Colonic mucosa (tissue), 4 donors: Measurements from ENCODE around the gene AK4. TPM values are rescaled to one million over a fixed set of nuclear protein-coding genes. Genes with fewer than 3 reads are reported as not detected.

ENCODE experiments used
- DNase-seq: peaks from one replicate; pipeline ENCODE4 v3.0.0-alpha.2; 2020
- H3K27ac ChIP-seq: fragments of 200-600 bp; one replicate; pipeline ENCODE4 v1.8.0; 2021
- H3K27me3 ChIP-seq: fragments of 200-600 bp; one replicate; pipeline ENCODE4 v1.8.0; 2021
- H3K36me3 ChIP-seq: fragments of 200-600 bp; one replicate; pipeline ENCODE4 v1.8.0; 2021
- H3K4me1 ChIP-seq: fragments of 200-600 bp; one replicate; pipeline ENCODE4 v1.8.0; 2021; ENCODE audit warnings: mild to moderate bottlenecking
- H3K4me3 ChIP-seq: fragments of 200-600 bp; one replicate; pipeline ENCODE4 v1.8.0; 2021
- H3K9ac ChIP-seq, 2 donors: one replicate each; pipeline ENCODE4 v1.7.0; 2013; ENCODE audit warnings: control low read depth in 2 of 2, low read depth in 2 of 2, low read length in 2 of 2
- H3K9me3 ChIP-seq: fragments of 200-600 bp; one replicate; pipeline ENCODE4 v1.8.0; 2021
- intact Hi-C: fragments of 100-400 bp; cut with DNase I; formaldehyde crosslinking; loops from one replicate; pipeline ENCODE4 v1.14.1; 2022
- total RNA-seq, 2 donors: library from RNA; stranded (reverse); fragmentation: NEBNext Ultra II Directional in 1 of 2; extraction: Animal tissue kit (Norgen Biotek cat#: 25700) in 1 of 2; gene quantifications; one replicate each; pipeline ENCODE4 v1.2.1, GENCODE V29; 2021
- TF ChIP-seq, protein P1 (sequence below): fragments of 200-600 bp; IDR thresholded peaks from one replicate; pipeline ENCODE4 v1.8.0; 2022; ENCODE audit warnings: antibody characterized with exemption, mild to moderate bottlenecking
- donor health status: healthy.
- donor health status: DM: no; HTN: no; CAD: no.
- donor health status: DM: no; HTN: no; CAD: no.

The AK4 gene
- total RNA-seq, 2 donors from 2014 or later, result 60.3 to 112 TPM

DNA sequence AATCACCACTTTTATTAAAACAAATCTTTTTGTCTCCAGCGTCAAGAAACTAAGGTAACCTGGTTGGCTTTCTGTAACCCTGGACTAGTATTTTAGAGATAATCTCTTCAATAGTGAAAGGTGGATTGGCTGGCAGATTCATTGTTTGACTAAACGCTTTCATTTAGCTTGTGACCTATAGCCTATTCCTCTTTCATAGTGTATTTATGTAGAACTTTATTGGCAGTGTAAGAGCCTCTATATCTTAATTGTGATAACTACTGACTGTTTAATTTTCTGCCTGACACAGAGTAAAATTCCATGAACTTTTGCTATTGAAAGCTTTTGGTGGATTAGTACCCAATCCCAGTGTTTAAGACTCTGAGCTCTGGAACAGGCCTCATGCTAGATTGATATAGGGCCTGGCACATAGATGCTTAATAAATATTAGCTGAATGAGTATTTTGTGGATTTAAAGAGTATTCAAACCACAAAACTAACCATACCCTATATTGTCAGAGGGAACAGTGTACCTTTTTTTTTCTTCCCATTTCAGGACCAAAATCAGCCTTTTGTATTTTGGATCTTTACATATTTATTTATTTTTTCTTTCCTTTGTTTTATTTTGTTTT is 34.8 kb downstream of the AK4 start:
- TF ChIP-seq, protein P1, sequence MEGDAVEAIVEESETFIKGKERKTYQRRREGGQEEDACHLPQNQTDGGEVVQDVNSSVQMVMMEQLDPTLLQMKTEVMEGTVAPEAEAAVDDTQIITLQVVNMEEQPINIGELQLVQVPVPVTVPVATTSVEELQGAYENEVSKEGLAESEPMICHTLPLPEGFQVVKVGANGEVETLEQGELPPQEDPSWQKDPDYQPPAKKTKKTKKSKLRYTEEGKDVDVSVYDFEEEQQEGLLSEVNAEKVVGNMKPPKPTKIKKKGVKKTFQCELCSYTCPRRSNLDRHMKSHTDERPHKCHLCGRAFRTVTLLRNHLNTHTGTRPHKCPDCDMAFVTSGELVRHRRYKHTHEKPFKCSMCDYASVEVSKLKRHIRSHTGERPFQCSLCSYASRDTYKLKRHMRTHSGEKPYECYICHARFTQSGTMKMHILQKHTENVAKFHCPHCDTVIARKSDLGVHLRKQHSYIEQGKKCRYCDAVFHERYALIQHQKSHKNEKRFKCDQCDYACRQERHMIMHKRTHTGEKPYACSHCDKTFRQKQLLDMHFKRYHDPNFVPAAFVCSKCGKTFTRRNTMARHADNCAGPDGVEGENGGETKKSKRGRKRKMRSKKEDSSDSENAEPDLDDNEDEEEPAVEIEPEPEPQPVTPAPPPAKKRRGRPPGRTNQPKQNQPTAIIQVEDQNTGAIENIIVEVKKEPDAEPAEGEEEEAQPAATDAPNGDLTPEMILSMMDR, result no peak
- Histone ChIP-seq H3K27ac (no peak overlapping the region), H3K9ac (no peak overlapping the region), H3K4me1 (no peaks in the 10 kb centered on the region), H3K4me3 (no peak overlapping the region), H3K9me3 (no peaks in the 10 kb centered on the region), H3K36me3 (no peaks in the 10 kb centered on the region), H3K27me3 (no peaks in the 10 kb centered on the region)
- intact Hi-C loops, result no loop called here
- no peak for DNase-seq

DNA sequence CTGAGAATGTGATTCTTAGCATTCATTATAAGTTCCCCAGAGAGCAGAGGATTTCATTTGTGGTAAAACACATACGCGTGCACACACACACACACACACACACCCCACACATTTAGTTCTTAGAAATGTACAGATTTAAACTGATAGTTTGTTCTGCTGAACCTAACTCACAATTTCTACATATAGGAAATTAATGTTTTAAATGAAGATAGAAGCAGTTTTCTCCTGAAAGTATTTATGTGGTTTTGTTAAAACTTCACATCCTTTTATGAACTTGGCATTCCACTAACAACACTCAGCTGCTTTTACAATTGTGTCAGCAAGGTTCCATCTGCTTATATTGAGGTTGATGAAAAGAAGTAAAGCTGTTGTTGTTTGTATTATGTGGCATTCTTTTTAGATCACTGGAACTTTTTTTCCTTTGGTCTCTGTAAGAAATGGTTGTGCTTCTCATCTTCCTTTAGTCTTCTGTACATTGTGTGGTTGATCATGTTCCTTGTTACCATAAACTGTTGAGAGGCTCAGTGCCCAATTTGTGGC is 41.6 kb downstream of the AK4 start:
- no peak for DNase-seq
- Histone ChIP-seq H3K27ac (no peak overlapping the region), H3K9me3 (no peaks in the 10 kb centered on the region), H3K4me1 (no peaks in the 10 kb centered on the region), H3K27me3 (no peaks in the 10 kb centered on the region), H3K36me3 (no peaks in the 10 kb centered on the region), H3K9ac (no peak overlapping the region), H3K4me3 (no peak overlapping the region)
- intact Hi-C loops, result no loop called here
- TF ChIP-seq, protein P1, result no peak

DNA sequence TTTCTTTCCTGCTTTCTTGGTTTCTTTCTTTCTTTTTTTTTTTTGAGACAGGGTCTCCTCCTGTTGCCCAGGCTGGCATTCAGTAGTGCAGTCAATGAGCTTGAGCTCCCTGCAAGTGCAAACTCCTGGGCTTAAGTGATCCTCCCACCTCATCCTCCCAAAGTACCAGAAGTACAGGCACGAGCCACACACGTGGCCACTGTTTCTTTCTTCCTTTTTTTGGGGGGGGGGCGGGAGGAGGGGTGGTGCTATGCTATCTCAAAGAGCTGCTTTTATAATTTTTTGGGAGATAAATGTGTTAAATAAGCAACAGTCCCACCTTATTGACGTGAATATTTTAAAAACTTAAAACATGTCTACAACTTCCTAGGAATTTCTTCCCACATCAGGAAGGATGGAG is 42.2 kb downstream of the AK4 start:
- no peaks in the 10 kb centered on the region for H3K4me1 ChIP-seq
- H3K4me3 ChIP-seq, result no peak overlapping the region
- TF ChIP-seq, protein P1, result no peak
- no peaks in the 10 kb centered on the region for H3K9me3 ChIP-seq
- no peak overlapping the region for H3K9ac ChIP-seq
- intact Hi-C loops, result no loop called here
- no peaks in the 10 kb centered on the region for H3K36me3 ChIP-seq
- H3K27me3 ChIP-seq, result no peaks in the 10 kb centered on the region
- DNase-seq, result no peak
- H3K27ac ChIP-seq, result no peak overlapping the region

DNA sequence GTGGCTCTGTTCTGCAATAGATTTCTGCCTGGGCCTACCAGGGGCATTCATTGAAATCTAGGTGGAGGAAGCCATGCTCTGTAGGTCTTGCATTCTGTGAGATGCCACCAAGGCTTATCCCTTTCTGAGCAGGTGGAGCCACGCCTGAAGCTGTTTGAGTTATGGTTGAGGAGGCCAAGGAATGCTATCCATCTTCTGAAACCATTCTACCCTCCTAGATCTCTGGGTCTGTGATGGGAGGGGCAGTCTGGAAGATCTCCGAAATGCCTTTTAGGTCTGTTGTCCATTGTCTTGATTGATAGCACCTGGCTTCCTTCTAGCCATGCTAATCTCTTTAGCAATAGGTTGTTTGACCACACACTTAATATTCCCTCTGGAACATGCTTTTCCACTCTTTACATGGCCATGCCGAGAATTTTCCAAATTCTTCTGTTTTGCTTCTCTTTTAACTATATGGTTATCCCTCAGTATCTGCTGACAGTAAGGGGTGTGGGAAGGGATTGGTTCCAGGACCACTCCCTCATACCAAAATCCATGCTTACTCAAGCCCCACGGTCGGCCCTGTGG is 45.2 kb downstream of the AK4 start:
- no peak for DNase-seq
- Histone ChIP-seq H3K27me3 (no peaks in the 10 kb centered on the region), H3K36me3 (no peaks in the 10 kb centered on the region), H3K27ac (no peak overlapping the region), H3K9ac (no peak overlapping the region), H3K9me3 (no peaks in the 10 kb centered on the region), H3K4me3 (no peak overlapping the region), H3K4me1 (no peaks in the 10 kb centered on the region)
- TF ChIP-seq, protein P1, result no peak
- intact Hi-C loops, result no loop called here

DNA sequence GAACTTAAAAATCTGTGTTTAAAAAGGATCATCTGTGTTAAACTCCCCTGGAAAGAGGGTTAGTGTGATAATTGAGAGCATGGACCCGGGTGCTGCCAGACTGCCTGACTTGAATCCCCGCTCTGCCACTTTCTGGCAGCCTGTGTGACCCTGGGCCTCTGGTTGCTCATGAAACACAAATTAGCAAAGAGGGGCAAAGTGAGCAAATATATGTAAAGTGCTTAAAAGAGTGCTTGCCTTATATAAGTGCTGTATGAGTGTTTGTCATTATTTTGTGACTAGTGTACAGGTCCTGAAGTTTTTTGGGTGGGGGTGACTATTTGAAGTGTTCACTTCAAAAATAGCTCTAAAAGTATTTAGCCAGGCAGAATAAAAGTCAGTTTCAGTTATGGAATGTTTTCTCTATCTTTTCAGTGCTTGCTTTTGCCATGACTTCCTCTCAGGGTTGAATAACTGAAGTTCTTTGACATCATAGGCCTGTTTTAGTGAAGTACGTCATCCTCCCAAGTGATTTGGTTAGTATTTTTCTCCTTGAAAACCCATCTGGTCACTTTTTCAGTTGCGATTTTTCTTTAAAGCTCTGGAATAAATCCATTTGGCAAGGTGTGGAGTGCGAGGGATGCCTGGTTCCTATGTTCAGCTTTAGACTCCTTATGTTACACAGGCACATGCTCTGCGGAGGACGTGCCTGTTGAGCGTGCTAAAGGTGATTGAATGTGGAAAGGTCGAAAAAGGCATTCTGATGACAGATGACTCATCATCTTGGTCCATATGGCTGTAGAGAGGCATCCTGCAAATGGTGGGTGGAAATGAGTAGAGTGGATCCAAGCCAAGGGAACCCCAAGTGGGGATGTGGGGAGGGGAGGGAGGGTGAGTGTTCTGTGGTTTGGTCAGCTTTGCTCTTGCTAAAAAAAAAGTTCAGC is 47.8 kb downstream of the AK4 start:
- H3K36me3 ChIP-seq, result no peaks in the 10 kb centered on the region
- H3K9me3 ChIP-seq, result no peaks in the 10 kb centered on the region
- DNase-seq, result no peak
- TF ChIP-seq, protein P1, result no peak
- H3K27ac ChIP-seq, result no peak overlapping the region
- intact Hi-C loops, result no loop called here
- no peak overlapping the region for H3K4me3 ChIP-seq
- no peaks in the 10 kb centered on the region for H3K27me3 ChIP-seq
- no peaks in the 10 kb centered on the region for H3K4me1 ChIP-seq
- no peak overlapping the region for H3K9ac ChIP-seq
